Keratinocyte (primary cell): ENCODE data around the gene ZNF398. TPM values are rescaled to one million over a fixed set of nuclear protein-coding genes. Genes with fewer than 3 reads are reported as not detected.

Source experiments
- DNase-seq: peaks from one replicate; pipeline ENCODE4 v3.0.0-alpha.2; 2011; ENCODE audit warnings: low read depth, missing footprints, low spot score
- FAIRE-seq: peaks from 2 replicates; lab custom pipeline; 2011; peaks lifted over from hg19 to GRCh38; lab: Jason Lieb, UNC
- H2AFZ ChIP-seq: 2 replicates; pipeline ENCODE4 v1.6.0; 2012; ENCODE audit warnings: low read length, control low read depth, inconsistent platforms; ENCODE audit not compliant: control insufficient read depth
- H3K27ac ChIP-seq: 2 replicates; pipeline ENCODE4 v1.5.1; 2011; ENCODE audit warnings: low read length; ENCODE audit not compliant: control insufficient read depth, insufficient read depth
- H3K27me3 ChIP-seq: 3 replicates; pipeline ENCODE4 v1.6.0; 2011; ENCODE audit warnings: low read length; ENCODE audit not compliant: control insufficient read depth, insufficient read depth; ENCODE audit errors: extremely low read depth
- H3K36me3 ChIP-seq, 2 experiments: 2 replicates in 1 of 2; 3 replicates in 1 of 2; pipeline ENCODE4 v1.5.1; 2011; ENCODE audit warnings: low read length in 2 of 2, mild to moderate bottlenecking in 1 of 2; ENCODE audit not compliant: control insufficient read depth in 2 of 2, insufficient read depth in 2 of 2; ENCODE audit errors: extremely low read depth in 1 of 2
- H3K4me1 ChIP-seq: 3 replicates; pipeline ENCODE4 v1.5.1; 2011; ENCODE audit warnings: low read length; ENCODE audit not compliant: control insufficient read depth, insufficient read depth; ENCODE audit errors: extremely low read depth
- H3K4me2 ChIP-seq: 3 replicates; pipeline ENCODE4 v1.6.0; 2011; ENCODE audit warnings: low read depth, low read length; ENCODE audit not compliant: control insufficient read depth, insufficient read depth; ENCODE audit errors: extremely low read depth
- H3K4me3 ChIP-seq, 3 experiments: fragments of 200-600 bp in 1 of 3; sonication (generic) in 1 of 3; 2 replicates in 2 of 3; 3 replicates in 1 of 3; pipeline ENCODE4 v1.5.1; 2011 to 2016; ENCODE audit warnings: low read length in 3 of 3, mild to moderate bottlenecking in 3 of 3, control low read depth in 2 of 3, inconsistent platforms in 1 of 3, low read depth in 1 of 3, mixed read lengths in 1 of 3, mixed run types in 1 of 3, moderate library complexity in 1 of 3; ENCODE audit not compliant: control insufficient read depth in 2 of 3, insufficient read depth in 2 of 3; ENCODE audit errors: extremely low read depth in 1 of 3
- H3K79me2 ChIP-seq: 2 replicates; pipeline ENCODE4 v1.6.0; 2012; ENCODE audit warnings: low read length; ENCODE audit not compliant: control insufficient read depth, insufficient read depth
- H3K9ac ChIP-seq: 3 replicates; pipeline ENCODE4 v1.6.0; 2011; ENCODE audit warnings: low read length; ENCODE audit not compliant: control insufficient read depth, insufficient read depth; ENCODE audit errors: extremely low read depth
- H3K9me1 ChIP-seq: 3 replicates; pipeline ENCODE4 v1.6.0; 2011; ENCODE audit warnings: low read length; ENCODE audit not compliant: control insufficient read depth, insufficient read depth; ENCODE audit errors: extremely low read depth
- H3K9me3 ChIP-seq: 2 replicates; pipeline ENCODE4 v1.5.1; 2012; ENCODE audit warnings: low read depth, low read length; ENCODE audit not compliant: control insufficient read depth
- H4K20me1 ChIP-seq: 3 replicates; pipeline ENCODE4 v1.6.0; 2011; ENCODE audit warnings: low read length; ENCODE audit not compliant: control insufficient read depth, insufficient read depth; ENCODE audit errors: extremely low read depth
- CTCF ChIP-seq, 3 experiments: IDR thresholded peaks in 1 of 3; conservative IDR thresholded peaks in 1 of 3; optimal IDR thresholded peaks in 1 of 3; 2 replicates in 2 of 3; 3 replicates in 1 of 3; pipeline versions ENCODE3 to v1.5.1; 2011; ENCODE audit warnings: low read length in 3 of 3, mild to moderate bottlenecking in 3 of 3, moderate library complexity in 2 of 3, control low read depth in 1 of 3, inconsistent platforms in 1 of 3; ENCODE audit not compliant: insufficient read depth in 2 of 3; ENCODE audit errors: extremely low read depth in 1 of 3
- EZH2 ChIP-seq: IDR thresholded peaks from one replicate; pipeline ENCODE4 v1.6.1; 2012; ENCODE audit warnings: inconsistent platforms, mild to moderate bottlenecking, low read length, moderate library complexity
- dilution Hi-C: fragments of 300-500 bp; cut with MboI; formaldehyde crosslinking; loops from one replicate; pipeline ENCODE4 v1.7.0; 2020; ENCODE audit warnings: low sequenced_read_pairs; ENCODE audit not compliant: extremely low pct_ligation_motif_present
- polyA plus RNA-seq, 5 experiments: library from polyadenylated mRNA; depleted of rRNA in 3 of 5; stranded (reverse) in 3 of 5; stranded (forward) in 1 of 5; unstranded in 1 of 5; fragments of >200 nt; gene quantifications; 1 replicate in 1 of 5; 2 replicates in 3 of 5; 3 replicates in 1 of 5; pipeline versions ENCODE4 v1.2.1 to v1.2.3, GENCODE V29; 2011 to 2012; ENCODE audit warnings: missing spikeins in 2 of 5, low read depth in 1 of 5, low replicate concordance in 1 of 5

Gene ZNF398
- polyA plus RNA-seq, 1 donor (not counting 4 experiments of a cell fraction or from before 2014, with no cell fraction given) = 7.4 TPM

- dilution Hi-C loops = no loop called here
- H3K27me3 ChIP-seq = no peaks in the 10 kb centered on the region
These were observed 41.5 kb downstream of the ZNF398 start for GRCh38 chr7:149188637-149189259.

GRCh38 chr7:149191851-149192250 lies 44.6 kb downstream of the ZNF398 start:
- Histone ChIP-seq H3K27me3 (no peaks in the 10 kb centered on the region), H3K4me2 (no peak overlapping the region), H4K20me1 (no peaks in the 10 kb centered on the region), H3K36me3 (no peaks in the 10 kb centered on the region), H3K9me3 (no peaks in the 10 kb centered on the region), H3K9me1 (no peaks in the 10 kb centered on the region), H3K4me1 (peaks cover 7% of the 10 kb centered on the region), H3K9ac (no peak overlapping the region), H2AFZ (no peak overlapping the region), H3K27ac (no peak overlapping the region), H3K79me2 (peaks cover 15% of the 10 kb centered on the region), H3K4me3 (no peak overlapping the region)
- DNase-seq (no peak), FAIRE-seq (no peak)
- TF ChIP-seq EZH2 = no peak
- TF ChIP-seq CTCF (optimal IDR thresholded peaks at IDR 0.05 in 1 of 3, IDR thresholded peaks at IDR 0.05 in 1 of 3, conservative IDR thresholded peaks at IDR 0.05 in 1 of 3; ENCODE audit: extremely low read depth in 1 of 3, insufficient read depth in 2 of 3, low read length in 3 of 3) = no peak
- dilution Hi-C loops = no loop called here

More at GRCh38 chr7:149188637-149189259, 41.5 kb downstream of the ZNF398 start:
- TF ChIP-seq EZH2 (no peak), CTCF (optimal IDR thresholded peaks at IDR 0.05 in 1 of 3, IDR thresholded peaks at IDR 0.05 in 1 of 3, conservative IDR thresholded peaks at IDR 0.05 in 1 of 3; ENCODE audit: extremely low read depth in 1 of 3, insufficient read depth in 2 of 3, low read length in 3 of 3) (no peak)
- no peaks in the 10 kb centered on the region for H3K9me1 ChIP-seq
- no peak overlapping the region for H2AFZ ChIP-seq
- H4K20me1 ChIP-seq = no peaks in the 10 kb centered on the region
- H3K27ac ChIP-seq = no peak overlapping the region
- H3K4me1 ChIP-seq = no peaks in the 10 kb centered on the region
- H3K9ac ChIP-seq = no peak overlapping the region
- H3K36me3 ChIP-seq = no peaks in the 10 kb centered on the region
- FAIRE-seq (no peak), DNase-seq (no peak)
- H3K79me2 ChIP-seq = no peaks in the 10 kb centered on the region
- no peak overlapping the region for H3K4me2 ChIP-seq
- no peak overlapping the region for H3K4me3 ChIP-seq
- H3K9me3 ChIP-seq = no peaks in the 10 kb centered on the region
